ENCODE measurements around the gene BCKDHA. TPM values are rescaled to one million over a fixed set of nuclear protein-coding genes. Genes with fewer than 3 reads are reported as not detected.
A peak's percentile ranks its signal among the peaks of the same experiment; 100 is the strongest.

The BCKDHA gene
- total RNA-seq, 3 donors from 2014 or later: 40.3 to 54.6 (median 53.1) TPM

- H3K27ac ChIP-seq: no peak overlapping the region
- peak overlapping the region in 1 of 3 donors; percentile 7 for H3K4me3 ChIP-seq
- H3K4me1 ChIP-seq: no peaks in the 10 kb centered on the region
- H3K27me3 ChIP-seq: peaks cover 0 to 11% of the 10 kb centered on the region in 2 donors
- intact Hi-C loops (cut with DNase I; ENCODE audit: low total_unique reads): loop anchor here (10.0 kb wide), 1 partner anchor 97 kb away; no protein-coding TSS in a partner anchor
- no peak for DNase-seq (ENCODE audit: low spot score in 2 of 2)
- TF ChIP-seq CTCF (IDR thresholded peaks at IDR 0.05) (no peak), POLR2AphosphoS5 (IDR thresholded peaks at IDR 0.05) (no peak), POLR2A (IDR thresholded peaks at IDR 0.05) (no peak)
- no peaks in the 10 kb centered on the region for H3K9me3 ChIP-seq
- H3K36me3 ChIP-seq: no peaks in the 10 kb centered on the region
Observed at GRCh38 chr19:41447732-41448332, 50.2 kb downstream of the BCKDHA start.

- intact Hi-C loops (cut with DNase I; ENCODE audit: low total_unique reads): loop anchor here (10.0 kb wide), 1 partner anchor 96 kb away; no protein-coding TSS in a partner anchor
- Histone ChIP-seq H3K27ac (no peak overlapping the region), H3K36me3 (no peaks in the 10 kb centered on the region), H3K9me3 (no peaks in the 10 kb centered on the region), H3K4me1 (no peaks in the 10 kb centered on the region), H3K4me3 (peak overlapping the region in 2 of 3 donors; percentile 35 to 55), H3K27me3 (peaks cover 0 to 11% of the 10 kb centered on the region in 2 donors)
- TF ChIP-seq POLR2AphosphoS5 (IDR thresholded peaks at IDR 0.05): peak in 1 of 3 donors; percentile 22
- peak; percentile 96 to 97 (median 96) for TF ChIP-seq CTCF (IDR thresholded peaks at IDR 0.05)
- no peak for TF ChIP-seq POLR2A (IDR thresholded peaks at IDR 0.05)
- DNase-seq (ENCODE audit: low spot score in 2 of 2): peak; percentile 70 to 79
Observed at GRCh38 chr19:41449079-41449864, 51.7 kb downstream of the BCKDHA start.

GRCh38 chr19:41449865-41450178 lies 52.2 kb downstream of the BCKDHA start:
- Histone ChIP-seq H3K27ac (no peak overlapping the region), H3K27me3 (peaks cover 0 to 11% of the 10 kb centered on the region in 2 donors), H3K4me1 (no peaks in the 10 kb centered on the region), H3K9me3 (no peaks in the 10 kb centered on the region), H3K36me3 (no peaks in the 10 kb centered on the region), H3K4me3 (no peak overlapping the region)
- no peak for TF ChIP-seq CTCF (IDR thresholded peaks at IDR 0.05)
- no peak for TF ChIP-seq POLR2A (IDR thresholded peaks at IDR 0.05)
- no peak for TF ChIP-seq POLR2AphosphoS5 (IDR thresholded peaks at IDR 0.05)
- no peak for DNase-seq (ENCODE audit: low spot score in 2 of 2)
- intact Hi-C loops (cut with DNase I; ENCODE audit: low total_unique reads): loop anchor here (10.0 kb wide), 1 partner anchor 95 kb away; no protein-coding TSS in a partner anchor

DNA sequence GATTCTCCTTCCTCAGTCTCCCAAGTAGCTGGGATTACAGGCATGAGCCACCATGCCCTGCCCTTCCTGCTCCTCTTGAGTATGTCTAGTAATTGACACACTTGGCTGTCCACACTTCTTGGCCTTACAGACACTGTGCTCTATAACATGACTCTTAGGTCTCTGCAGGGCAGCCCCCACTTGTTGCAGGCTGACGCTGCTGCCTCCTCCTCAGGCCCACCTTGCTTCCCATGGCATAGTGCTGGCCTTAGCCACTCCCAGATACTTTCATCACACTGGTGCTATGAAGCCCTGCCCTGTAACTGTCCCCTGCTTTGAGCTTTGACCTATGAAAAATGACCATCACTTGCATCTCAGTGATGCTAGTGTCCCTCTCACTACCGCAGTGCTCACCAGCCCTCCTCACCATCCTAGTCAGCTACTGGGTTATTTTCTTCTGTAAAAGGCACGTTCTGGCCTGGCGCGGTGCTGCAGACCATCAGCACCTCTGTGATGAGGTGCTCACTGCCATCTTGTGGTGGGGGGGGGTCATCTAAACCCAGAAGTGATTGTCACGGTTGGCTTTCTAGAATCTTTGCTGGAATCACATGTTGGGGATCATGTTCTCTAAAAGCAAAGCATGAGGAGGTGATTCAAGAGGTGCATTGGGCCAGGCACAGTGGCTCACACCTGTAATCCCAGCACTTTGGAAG lies 55.1 kb downstream of the BCKDHA start:
- Histone ChIP-seq H3K4me1 (peaks cover 10 to 12% of the 10 kb centered on the region in 2 donors), H3K36me3 (no peaks in the 10 kb centered on the region), H3K27ac (no peak overlapping the region), H3K27me3 (no peaks in the 10 kb centered on the region), H3K4me3 (no peak overlapping the region), H3K9me3 (no peaks in the 10 kb centered on the region)
- DNase-seq (ENCODE audit: low spot score in 2 of 2): no peak
- intact Hi-C loops (cut with DNase I; ENCODE audit: low total_unique reads): no loop called here
- TF ChIP-seq CTCF (IDR thresholded peaks at IDR 0.05): no peak
- no peak for TF ChIP-seq POLR2AphosphoS5 (IDR thresholded peaks at IDR 0.05)
- no peak for TF ChIP-seq POLR2A (IDR thresholded peaks at IDR 0.05)
